HepG2 (cell line): ENCODE results near the gene SLC39A8. TPM values are rescaled to one million over a fixed set of nuclear protein-coding genes. Genes with fewer than 3 reads are reported as not detected.

Experiments
- ATAC-seq: fragments of 200-7000 bp; cut with Tn5 transposase; 3 replicates; pipeline ENCODE4 v1.9.1; 2020; ENCODE audit warnings: mild to moderate bottlenecking, moderate library complexity
- Bru-seq: library from RNA; stranded (reverse); fragments of 400-500 nt; gene quantifications from one replicate; lab custom pipeline; 2021; lab: Mats Ljungman, UMichigan
- BruChase-seq, 2 experiments: library from RNA; stranded (reverse); fragments of 400-500 nt; gene quantifications; one replicate each; lab custom pipeline; 2021; lab: Mats Ljungman, UMichigan
- BruUV-seq: library from RNA; stranded (reverse); fragments of 400-500 nt; replicated peaks from 2 replicates; lab custom pipeline; 2021; lab: Mats Ljungman, UMichigan
- CTCF ChIA-PET: fragments of 300-600 bp; formaldehyde crosslinking; extraction: SDS; loops from one replicate; lab custom pipeline; 2021; ENCODE audit warnings: low total read pairs, inconsistent platforms, low intra/inter-chr PET ratio; lab: Yijun Ruan, JAX
- POLR2A ChIA-PET: fragments of 350-600 bp; sonication (Branson Sonifier 250); formaldehyde crosslinking; loops from one replicate; lab custom pipeline; 2020; ENCODE audit warnings: antibody characterized with exemption, inconsistent platforms; lab: Yijun Ruan, JAX
- DNase-seq: peaks from one replicate; pipeline ENCODE4 v3.0.0-alpha.2; 2015; ENCODE audit warnings: low spot score
- FAIRE-seq: peaks from 3 replicates; lab custom pipeline; 2011; peaks lifted over from hg19 to GRCh38; lab: Jason Lieb, UNC
- H2AFZ ChIP-seq: one replicate; pipeline ENCODE4 v1.6.1; 2011; ENCODE audit warnings: low read length, inconsistent platforms
- H3K27ac ChIP-seq: fragments of 300-600 bp; 3 replicates; pipeline ENCODE4 v1.8.0; 2011; ENCODE audit warnings: mixed run types, mild to moderate bottlenecking, mixed read lengths, low read length, inconsistent platforms; ENCODE audit not compliant: insufficient read depth; ENCODE audit errors: extremely low read length
- H3K27me3 ChIP-seq, 2 experiments: fragments of 200-600 bp in 1 of 2; 2 replicates in 1 of 2; 3 replicates in 1 of 2; pipeline versions ENCODE4 v1.6.0 to v1.8.0; 2011; ENCODE audit warnings: low read length in 2 of 2, mild to moderate bottlenecking in 2 of 2, moderate library complexity in 2 of 2, inconsistent platforms in 1 of 2; ENCODE audit not compliant: insufficient read depth in 2 of 2, control insufficient read depth in 1 of 2
- H3K36me3 ChIP-seq, 2 experiments: fragments of 200-600 bp in 1 of 2; replicated peaks in 1 of 2; 2 replicates in 1 of 2; 3 replicates in 1 of 2; pipeline versions ENCODE4 v1.5.1 to v1.8.0; 2011; ENCODE audit warnings: low read length in 2 of 2, inconsistent platforms in 1 of 2; ENCODE audit not compliant: insufficient read depth in 2 of 2, control insufficient read depth in 1 of 2
- H3K4me1 ChIP-seq: 2 replicates; pipeline ENCODE4 v1.5.1; 2012; ENCODE audit warnings: low read length, inconsistent platforms; ENCODE audit not compliant: insufficient read depth
- H3K4me2 ChIP-seq: 2 replicates; pipeline ENCODE4 v1.6.0; 2011; ENCODE audit warnings: low read depth, low read length, inconsistent platforms
- H3K4me3 ChIP-seq, 3 experiments: fragments of 200-600 bp in 1 of 3; sonication (generic), shearing (Covaris generic) in 1 of 3; replicated peaks in 1 of 3; 2 replicates each; pipeline ENCODE4 v1.5.1; 2011 to 2016; ENCODE audit warnings: low read length in 3 of 3, inconsistent platforms in 2 of 3, low read depth in 2 of 3, mild to moderate bottlenecking in 2 of 3, control low read depth in 1 of 3, mixed read lengths in 1 of 3; ENCODE audit not compliant: insufficient read depth in 1 of 3
- H3K79me2 ChIP-seq: one replicate; pipeline ENCODE4 v1.6.1; 2011; ENCODE audit warnings: low read length, inconsistent platforms; ENCODE audit not compliant: insufficient read depth
- H3K9ac ChIP-seq: 2 replicates; pipeline ENCODE4 v1.6.0; 2011; ENCODE audit warnings: mild to moderate bottlenecking, low read depth, low read length, inconsistent platforms; ENCODE audit not compliant: insufficient read depth
- H3K9me3 ChIP-seq: 2 replicates; pipeline ENCODE4 v1.5.1; 2012; ENCODE audit warnings: mild to moderate bottlenecking, low read length
- H4K20me1 ChIP-seq: 2 replicates; pipeline ENCODE4 v1.6.0; 2011; ENCODE audit warnings: inconsistent platforms, mild to moderate bottlenecking, low read length, moderate library complexity; ENCODE audit not compliant: insufficient read depth
- FOXK1 ChIP-seq: sonication (generic); formaldehyde crosslinking; IDR thresholded peaks from 2 replicates; pipeline ENCODE4 v1.4.0; 2020; ENCODE audit warnings: low read depth, missing genetic modification reagents, borderline replicate concordance
- IRX3 ChIP-seq: sonication (generic); formaldehyde crosslinking; IDR thresholded peaks from 2 replicates; pipeline ENCODE4 v1.8.1; 2023; ENCODE audit warnings: mild to moderate bottlenecking, low read depth, missing genetic modification reagents, borderline replicate concordance
- JARID2 ChIP-seq: sonication (generic); formaldehyde crosslinking; IDR thresholded peaks from 2 replicates; pipeline ENCODE4 v1.8.1; 2023; ENCODE audit warnings: missing genetic modification reagents, inconsistent platforms; ENCODE audit not compliant: insufficient replicate concordance
- NR2F6 ChIP-seq, 2 experiments: IDR thresholded peaks; 2 replicates each; pipeline ENCODE4 v1.6.1; 2016; ENCODE audit warnings: antibody characterized with exemption in 1 of 2, mild to moderate bottlenecking in 1 of 2
- ZNF33A ChIP-seq: sonication (generic); formaldehyde crosslinking; IDR thresholded peaks from 2 replicates; pipeline ENCODE4 v1.5.1; 2020; ENCODE audit warnings: missing genetic modification reagents, mild to moderate bottlenecking, moderate library complexity, borderline replicate concordance
- WGBS: methylation state at CpG from one replicate; pipeline ENCODE4 v1.1.6; 2017; ENCODE audit warnings: low lambda C conversion rate; 5-methylcytosine and 5-hydroxymethylcytosine counted together
- in situ Hi-C: cut with HindIII; loops from 2 replicates; pipeline ENCODE4 v1.10.0; 2017; ENCODE audit warnings: low pct_unique_long_range_greater_than_20kb; ENCODE audit not compliant: extremely low pct_ligation_motif_present
- intact Hi-C: fragments of 100-400 bp; cut with micrococcal nuclease; formaldehyde crosslinking; loops from one replicate; pipeline ENCODE4 v1.10.0; 2022; ENCODE audit not compliant: unreplicated experiment
- long read RNA-seq, 2 experiments: library from RNA in 1 of 2; library from polyadenylated mRNA in 1 of 2; stranded (forward) in 1 of 2; unstranded in 1 of 2; transcript quantifications; one replicate each; pipeline ENCODE4 v2.0.0, GENCODE V29; 2019 to 2022
- polyA minus RNA-seq, 3 experiments: library from RNA; depleted of rRNA, polyadenylated mRNA; stranded (reverse); fragments of >200 nt; gene quantifications; 2 replicates each; pipeline ENCODE4 v1.2.3, GENCODE V29; 2011; ENCODE audit warnings: low replicate concordance in 1 of 3
- polyA plus RNA-seq, 8 experiments: library from polyadenylated mRNA; depleted of rRNA in 3 of 8; stranded (reverse) in 7 of 8; unstranded in 1 of 8; fragments of >200 nt; fragmentation: Illumina TruSeq in 4 of 8; extraction: Trizol in 4 of 8; gene quantifications; 2 replicates each; pipeline versions ENCODE4 v1.2.1 to v1.2.3, GENCODE V29; 2011 to 2016; ENCODE audit warnings: low read depth in 4 of 8, missing spikeins in 1 of 8, mixed read lengths in 1 of 8; ENCODE audit not compliant: insufficient read depth in 1 of 8
- total RNA-seq, 5 experiments: library from RNA; depleted of rRNA; stranded (reverse); fragments of >200 nt; fragmentation: Illumina TruSeq; extraction: Trizol; gene quantifications; 2 replicates each; pipeline ENCODE4 v1.2.3, GENCODE V29; 2016; ENCODE audit warnings: low read depth in 1 of 5
- TF ChIP-seq, protein P1 (sequence below): sonication (generic); formaldehyde crosslinking; IDR thresholded peaks from 2 replicates; pipeline ENCODE4 v1.4.0; 2020; ENCODE audit warnings: missing genetic modification reagents, borderline replicate concordance
- TF ChIP-seq, protein P2 (sequence below): sonication (generic); formaldehyde crosslinking; IDR thresholded peaks from 2 replicates; pipeline ENCODE4 v1.4.0; 2020; ENCODE audit warnings: missing genetic modification reagents, mild to moderate bottlenecking, borderline replicate concordance

Gene SLC39A8
- total RNA-seq (2016; rRNA removed; fragmentation: Illumina TruSeq; extraction: Trizol) (0.38 and 0.41 TPM in 2 replicates), polyA plus RNA-seq (2011; rRNA removed) (0.13 and 0.22 TPM in 2 replicates), polyA minus RNA-seq (2011; rRNA and poly(A)+ RNA removed; ENCODE audit: low replicate concordance) (0.40 and 220 TPM in 2 replicates), Bru-seq, nascent RNA (percentile 18 among the genes with signal in this experiment), BruChase-seq, experiment 1, labeled RNA remaining after a 6-hour chase (percentile 18 among the genes with signal in this experiment), BruChase-seq, experiment 2, labeled RNA remaining after a 2-hour chase (percentile 15 among the genes with signal in this experiment)
- total RNA-seq (2016; cell fraction: cytosol; rRNA removed; fragmentation: Illumina TruSeq; extraction: Trizol; ENCODE audit: low read depth) = 0.18 and 0.81 TPM in 2 replicates
- total RNA-seq (2016; cell fraction: insoluble cytoplasmic fraction; rRNA removed; fragmentation: Illumina TruSeq; extraction: Trizol) = 0.48 and 1.2 TPM in 2 replicates
- total RNA-seq (2016; cell fraction: membrane; rRNA removed; fragmentation: Illumina TruSeq; extraction: Trizol) = 0.31 and 0.40 TPM in 2 replicates
- 0.44 and 0.50 TPM in 2 replicates for total RNA-seq (2016; cell fraction: nucleus; rRNA removed; fragmentation: Illumina TruSeq; extraction: Trizol)
- polyA plus RNA-seq (2011; cell fraction: cytosol; rRNA removed) = 0.13 and 0.22 TPM in 2 replicates
- polyA plus RNA-seq (2011; cell fraction: nucleus; rRNA removed) = 0.03 and 0.05 TPM in 2 replicates
- 0.19 and 0.30 TPM in 2 replicates for polyA plus RNA-seq (2012)
- 0.03 and 0.06 TPM in 2 replicates for polyA plus RNA-seq (2016; cell fraction: cytosol; fragmentation: Illumina TruSeq; extraction: Trizol; ENCODE audit: low read depth)
- polyA plus RNA-seq (2016; cell fraction: insoluble cytoplasmic fraction; fragmentation: Illumina TruSeq; extraction: Trizol; ENCODE audit: low read depth) = 0.26 and 0.64 TPM in 2 replicates
- polyA plus RNA-seq (2016; cell fraction: membrane; fragmentation: Illumina TruSeq; extraction: Trizol; ENCODE audit: low read depth) = 0.09 TPM in 2 replicates
- polyA plus RNA-seq (2016; cell fraction: nucleus; fragmentation: Illumina TruSeq; extraction: Trizol; ENCODE audit: insufficient read depth, low read depth) = 0.37 and 0.75 TPM in 2 replicates
- 0.35 and 1.1 TPM in 2 replicates for polyA minus RNA-seq (2011; cell fraction: cytosol; rRNA and poly(A)+ RNA removed)
- 0.25 and 0.39 TPM in 2 replicates for polyA minus RNA-seq (2011; cell fraction: nucleus; rRNA and poly(A)+ RNA removed)
- long read RNA-seq, experiment 1 = 0 reads
- long read RNA-seq, experiment 2 = 0 reads

DNA sequence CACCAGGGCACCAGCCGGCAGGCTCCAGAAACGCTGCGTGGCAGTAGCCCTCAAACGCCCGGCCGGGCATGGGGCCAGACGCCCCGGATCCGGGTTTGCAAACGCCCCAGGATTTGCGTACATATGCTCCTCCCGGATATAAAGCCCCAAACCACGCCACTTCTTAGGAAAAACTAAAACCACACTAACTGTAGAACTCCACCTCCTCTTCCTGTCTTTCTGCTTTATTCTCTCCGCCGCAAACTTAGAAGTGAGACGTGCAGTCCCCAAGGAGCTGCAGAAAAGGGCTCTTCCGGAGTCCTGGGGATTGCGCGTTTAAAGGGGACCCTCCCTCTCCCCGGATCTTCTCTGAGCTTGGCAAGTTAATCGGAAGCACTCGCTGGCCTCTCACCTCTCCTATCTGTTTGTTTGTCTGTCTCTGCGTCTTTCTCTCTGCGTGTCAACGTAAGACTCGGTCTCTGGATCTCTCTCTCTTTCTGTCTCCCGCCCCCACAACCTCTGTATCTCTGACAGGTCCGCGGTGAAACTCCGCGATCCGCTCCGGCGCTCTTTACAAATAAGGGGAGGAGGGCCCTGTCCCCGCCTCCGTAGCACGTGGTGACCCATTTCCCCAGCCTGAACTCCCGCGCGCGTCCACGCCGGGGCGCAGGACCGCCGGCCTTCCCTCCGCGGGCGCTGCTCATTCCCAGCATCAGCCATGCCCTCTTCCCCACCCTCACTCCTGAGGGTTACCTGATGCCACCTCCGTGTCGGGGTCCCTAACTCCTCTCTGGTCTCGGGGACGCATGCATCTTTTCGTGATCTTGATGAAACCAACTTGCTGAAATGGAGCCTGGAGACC, at the start of gene SLC39A8:
Gene SLC39A8, minus strand, starts transcription at position 529 of the 841 bp plus-strand sequence. CDS start 820 bp downstream, outside the sequence.
- H3K4me3 ChIP-seq = peak within 1 kb of the TSS; percentile 48 to 72 (median 55)
- H4K20me1 ChIP-seq = no peaks in the 10 kb centered on the region
- WGBS = 1% methylated on average over 37 of the region's 54 CpGs
- peak; percentile 41 for DNase-seq
- BruUV-seq = no TSS peak
- POLR2A ChIA-PET = no interaction called here
- peak; percentile 94 for ATAC-seq
- H3K27ac ChIP-seq = no peak within 1 kb of the TSS
- peak within 1 kb of the TSS; percentile 98 for H3K4me2 ChIP-seq
- no peaks in the 10 kb centered on the region for H3K79me2 ChIP-seq
- intact Hi-C loops = loop anchor here (1.0 to 10.0 kb wide), 2 partner anchors 86 to 660 kb away; no protein-coding TSS in a partner anchor
- no peaks in the 10 kb centered on the region for H3K36me3 ChIP-seq
- H3K27me3 ChIP-seq = peaks cover 2 to 35% of the 10 kb centered on the region in 2 experiments; a peak in 4 of 5 replicates
- no peaks in the 10 kb centered on the region for H3K9me3 ChIP-seq
- FAIRE-seq = no peak
- in situ Hi-C loops = no loop called here
- CTCF ChIA-PET = interaction anchor here (2.1 kb wide), 1 partner anchor 86 kb away, joined by 10 read pairs; no protein-coding TSS in a partner anchor
- H3K4me1 ChIP-seq = peaks cover 23% of the 10 kb centered on the region
- H2AFZ ChIP-seq = peak within 1 kb of the TSS; percentile 68
- H3K9ac ChIP-seq = no peak within 1 kb of the TSS
- 0 out of 2 replicates have a peak, but pooled peaks have one; percentile 26 for TF ChIP-seq IRX3 (CRISPR knock-in tag)
- TF ChIP-seq ZNF33A (CRISPR knock-in tag) = no peak
- no peak for TF ChIP-seq NR2F6 (IDR thresholded peaks at IDR 0.05)
- no peak for TF ChIP-seq NR2F6 (CRISPR knock-in tag; IDR thresholded peaks at IDR 0.05)
- TF ChIP-seq JARID2 (CRISPR knock-in tag) = peak; percentile 25
- TF ChIP-seq FOXK1 (CRISPR knock-in tag) = no peak
- TF ChIP-seq, protein P1, sequence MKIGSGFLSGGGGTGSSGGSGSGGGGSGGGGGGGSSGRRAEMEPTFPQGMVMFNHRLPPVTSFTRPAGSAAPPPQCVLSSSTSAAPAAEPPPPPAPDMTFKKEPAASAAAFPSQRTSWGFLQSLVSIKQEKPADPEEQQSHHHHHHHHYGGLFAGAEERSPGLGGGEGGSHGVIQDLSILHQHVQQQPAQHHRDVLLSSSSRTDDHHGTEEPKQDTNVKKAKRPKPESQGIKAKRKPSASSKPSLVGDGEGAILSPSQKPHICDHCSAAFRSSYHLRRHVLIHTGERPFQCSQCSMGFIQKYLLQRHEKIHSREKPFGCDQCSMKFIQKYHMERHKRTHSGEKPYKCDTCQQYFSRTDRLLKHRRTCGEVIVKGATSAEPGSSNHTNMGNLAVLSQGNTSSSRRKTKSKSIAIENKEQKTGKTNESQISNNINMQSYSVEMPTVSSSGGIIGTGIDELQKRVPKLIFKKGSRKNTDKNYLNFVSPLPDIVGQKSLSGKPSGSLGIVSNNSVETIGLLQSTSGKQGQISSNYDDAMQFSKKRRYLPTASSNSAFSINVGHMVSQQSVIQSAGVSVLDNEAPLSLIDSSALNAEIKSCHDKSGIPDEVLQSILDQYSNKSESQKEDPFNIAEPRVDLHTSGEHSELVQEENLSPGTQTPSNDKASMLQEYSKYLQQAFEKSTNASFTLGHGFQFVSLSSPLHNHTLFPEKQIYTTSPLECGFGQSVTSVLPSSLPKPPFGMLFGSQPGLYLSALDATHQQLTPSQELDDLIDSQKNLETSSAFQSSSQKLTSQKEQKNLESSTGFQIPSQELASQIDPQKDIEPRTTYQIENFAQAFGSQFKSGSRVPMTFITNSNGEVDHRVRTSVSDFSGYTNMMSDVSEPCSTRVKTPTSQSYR (CRISPR knock-in tag) = 0 out of 2 replicates have a peak, but pooled peaks have one; percentile 11
- TF ChIP-seq, protein P2, sequence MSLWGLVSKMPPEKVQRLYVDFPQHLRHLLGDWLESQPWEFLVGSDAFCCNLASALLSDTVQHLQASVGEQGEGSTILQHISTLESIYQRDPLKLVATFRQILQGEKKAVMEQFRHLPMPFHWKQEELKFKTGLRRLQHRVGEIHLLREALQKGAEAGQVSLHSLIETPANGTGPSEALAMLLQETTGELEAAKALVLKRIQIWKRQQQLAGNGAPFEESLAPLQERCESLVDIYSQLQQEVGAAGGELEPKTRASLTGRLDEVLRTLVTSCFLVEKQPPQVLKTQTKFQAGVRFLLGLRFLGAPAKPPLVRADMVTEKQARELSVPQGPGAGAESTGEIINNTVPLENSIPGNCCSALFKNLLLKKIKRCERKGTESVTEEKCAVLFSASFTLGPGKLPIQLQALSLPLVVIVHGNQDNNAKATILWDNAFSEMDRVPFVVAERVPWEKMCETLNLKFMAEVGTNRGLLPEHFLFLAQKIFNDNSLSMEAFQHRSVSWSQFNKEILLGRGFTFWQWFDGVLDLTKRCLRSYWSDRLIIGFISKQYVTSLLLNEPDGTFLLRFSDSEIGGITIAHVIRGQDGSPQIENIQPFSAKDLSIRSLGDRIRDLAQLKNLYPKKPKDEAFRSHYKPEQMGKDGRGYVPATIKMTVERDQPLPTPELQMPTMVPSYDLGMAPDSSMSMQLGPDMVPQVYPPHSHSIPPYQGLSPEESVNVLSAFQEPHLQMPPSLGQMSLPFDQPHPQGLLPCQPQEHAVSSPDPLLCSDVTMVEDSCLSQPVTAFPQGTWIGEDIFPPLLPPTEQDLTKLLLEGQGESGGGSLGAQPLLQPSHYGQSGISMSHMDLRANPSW = no peak
